ENCODE results near the gene GPR176. TPM values are rescaled to one million over a fixed set of nuclear protein-coding genes. Genes with fewer than 3 reads are reported as not detected.
"Not testable (repeated sequence)": the region's sequence is repeated elsewhere in the genome, so short reads cannot be mapped to it uniquely, and the experiment has no call there.

GPR176 gene
- polyA plus RNA-seq, 3 donors, result 14.9 to 16.4 (median 15.1) TPM

- no peak for DNase-seq
Measured at GRCh38 chr15:39896846-39897245, 23.2 kb downstream of the GPR176 start.

- no peak for DNase-seq
Measured at GRCh38 chr15:39896101-39896500, 24.0 kb downstream of the GPR176 start.

- DNase-seq, result not testable (repeated sequence)
Measured at GRCh38 chr15:39893051-39893450, 27.0 kb downstream of the GPR176 start.

- DNase-seq, result no peak
Measured at GRCh38 chr15:39892418-39892817, 27.6 kb downstream of the GPR176 start.

DNA sequence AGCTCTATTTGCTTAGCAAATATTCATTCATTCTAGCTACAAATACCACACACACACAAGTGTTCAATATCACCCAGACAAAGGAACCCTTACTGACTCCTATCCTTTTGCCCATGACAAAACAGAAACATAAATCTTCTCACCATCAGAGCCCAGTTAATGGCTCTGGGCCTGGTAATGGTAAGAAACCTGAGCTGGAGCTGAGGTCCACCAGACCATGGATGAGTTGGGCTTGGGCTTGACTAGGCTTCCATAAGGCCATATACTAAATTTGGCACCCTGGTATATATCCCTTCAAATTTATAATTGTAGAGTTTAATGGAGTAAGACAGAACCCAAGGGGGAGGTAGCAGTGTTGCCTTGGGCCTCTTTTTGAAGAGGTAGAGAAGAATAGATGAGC is 29.4 kb downstream of the GPR176 start:
- DNase-seq, result peak; percentile 8

GRCh38 chr15:39889601-39890000 is 30.5 kb downstream of the GPR176 start:
- no peak for DNase-seq

GRCh38 chr15:39888809-39889208 is 31.3 kb downstream of the GPR176 start:
- no peak for DNase-seq

GRCh38 chr15:39888243-39888642 is 31.8 kb downstream of the GPR176 start:
- DNase-seq, result no peak

DNA sequence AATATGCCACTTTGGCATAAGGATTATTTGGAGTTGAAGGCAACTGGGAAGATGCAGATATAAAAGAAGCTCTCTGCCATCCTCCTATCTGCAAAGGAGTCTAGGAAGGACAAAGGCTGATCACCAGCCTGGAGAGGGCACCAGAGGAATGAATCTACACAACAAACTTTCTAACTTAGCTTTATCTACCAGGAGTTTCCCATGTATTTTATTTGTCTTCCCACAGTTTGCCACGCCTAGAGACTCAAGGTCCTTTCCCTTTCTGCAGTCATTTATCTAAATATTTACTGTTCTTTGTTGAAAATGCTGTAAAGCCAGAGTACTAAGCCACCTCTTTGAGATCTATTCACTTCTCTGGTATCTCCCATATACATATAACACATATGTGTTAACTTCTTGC is 32.2 kb downstream of the GPR176 start:
- DNase-seq, result peak; percentile 15

DNA sequence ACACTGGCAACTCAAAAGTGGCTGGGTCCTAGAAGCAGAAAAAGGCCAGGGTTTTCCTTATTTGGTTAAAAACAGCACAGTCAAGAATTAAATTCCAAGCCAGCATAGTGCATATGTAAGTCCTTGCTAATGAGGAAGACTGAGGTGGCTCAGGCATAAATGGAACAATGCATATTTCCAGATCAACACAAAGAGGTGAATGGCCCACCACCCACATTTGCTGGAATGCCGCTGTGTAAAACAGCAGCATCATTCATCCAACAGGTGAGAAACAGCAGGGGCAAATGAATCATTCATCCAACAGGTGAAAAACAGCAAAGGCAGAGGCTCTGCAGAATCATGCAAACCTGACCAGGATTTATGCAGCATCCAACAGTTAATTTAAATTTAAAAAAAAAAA is 32.9 kb downstream of the GPR176 start:
- no peak for DNase-seq

GRCh38 chr15:39886418-39886817 is 33.6 kb downstream of the GPR176 start:
- no peak for DNase-seq

GRCh38 chr15:39885099-39885777 is 34.8 kb downstream of the GPR176 start:
- no peak for DNase-seq

GRCh38 chr15:39884351-39884750 is 35.7 kb downstream of the GPR176 start:
- no peak for DNase-seq

GRCh38 chr15:39882602-39883001 is 37.5 kb downstream of the GPR176 start:
- no peak for DNase-seq

GRCh38 chr15:39881790-39882189 is 38.3 kb downstream of the GPR176 start:
- DNase-seq, result no peak

DNA sequence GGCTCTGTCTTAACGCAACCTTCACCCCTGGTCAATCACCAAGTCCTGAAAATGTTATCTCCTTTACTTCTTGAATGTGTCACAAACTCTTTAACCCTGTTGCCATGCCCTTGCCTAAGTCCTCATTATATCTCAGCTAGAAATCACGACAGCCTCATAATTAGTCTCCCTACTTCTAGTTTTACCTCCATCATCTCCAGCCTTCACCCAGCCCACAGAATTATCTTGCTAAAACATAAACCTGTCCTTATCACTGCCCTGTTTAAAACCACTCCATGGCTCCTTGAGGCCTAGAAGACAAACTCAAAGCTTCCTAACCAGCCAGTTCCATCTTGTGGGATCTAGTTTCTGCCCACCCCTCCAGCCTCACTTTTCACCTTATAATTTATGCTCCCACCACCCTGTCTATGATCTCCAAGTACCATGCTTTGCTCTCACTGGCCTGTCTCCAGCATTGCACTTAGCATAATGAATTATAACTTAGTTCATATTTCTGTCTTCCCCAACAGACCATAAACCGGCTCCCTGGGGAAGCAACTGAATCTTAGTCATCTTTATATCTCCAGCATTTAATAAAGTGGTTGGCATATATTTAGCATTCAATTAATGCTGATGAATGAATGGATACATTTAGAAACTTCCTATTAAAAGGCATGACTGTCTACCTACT is 39.2 kb downstream of the GPR176 start:
- no peak for DNase-seq

DNA sequence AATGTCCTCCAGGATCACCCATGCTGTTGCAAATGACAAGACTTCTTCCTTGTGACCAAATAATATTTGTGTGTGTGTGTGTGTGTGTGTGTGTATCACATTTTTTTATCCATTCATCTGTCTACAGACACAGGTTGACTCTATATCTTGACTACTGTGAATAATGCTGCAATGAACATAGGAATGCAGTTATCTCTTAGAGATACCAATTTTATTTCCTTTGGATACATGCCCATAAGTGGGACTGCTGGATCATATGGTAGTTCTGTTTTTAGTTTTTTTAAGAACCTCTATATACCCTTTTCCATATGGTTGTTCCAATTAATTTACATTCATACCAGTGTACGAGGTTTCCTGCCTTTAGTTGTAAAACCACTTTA is 41.7 kb downstream of the GPR176 start:
- DNase-seq, result no peak

DNA sequence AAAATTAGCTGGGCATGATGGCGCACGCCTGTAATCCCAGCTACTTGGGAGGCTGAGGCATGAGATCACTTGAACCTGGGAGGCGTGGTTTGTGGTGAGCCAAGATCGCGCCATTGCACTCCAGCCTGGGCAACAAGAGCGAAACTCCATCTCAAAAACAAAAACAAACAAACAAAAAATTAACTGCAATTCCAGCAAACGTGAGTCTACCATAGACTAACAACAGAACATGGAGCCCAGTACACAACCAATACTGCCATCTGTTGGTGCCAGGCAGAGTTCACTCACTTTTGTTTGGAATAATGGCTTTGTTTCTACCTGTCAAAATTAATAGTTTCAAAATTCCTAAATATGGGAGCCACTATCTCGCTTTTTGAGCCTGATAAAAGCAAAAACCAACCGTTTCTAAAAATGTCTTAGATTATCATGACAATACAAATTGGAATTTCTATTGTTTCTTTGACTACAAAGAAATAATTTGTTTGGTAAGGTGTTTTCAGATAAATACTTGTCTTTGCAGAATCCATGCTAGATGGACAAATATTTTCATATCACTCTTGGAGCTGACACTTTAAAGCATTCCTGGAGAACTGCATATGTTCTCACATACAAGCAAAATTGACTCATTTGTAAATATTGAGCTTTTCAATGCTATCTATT is 45.0 kb downstream of the GPR176 start:
- no peak for DNase-seq

- DNase-seq, result no peak
Measured at GRCh38 chr15:39873978-39874377, 46.1 kb downstream of the GPR176 start.

- no peak for DNase-seq
Measured at GRCh38 chr15:39870537-39870936, 49.5 kb downstream of the GPR176 start.

DNA sequence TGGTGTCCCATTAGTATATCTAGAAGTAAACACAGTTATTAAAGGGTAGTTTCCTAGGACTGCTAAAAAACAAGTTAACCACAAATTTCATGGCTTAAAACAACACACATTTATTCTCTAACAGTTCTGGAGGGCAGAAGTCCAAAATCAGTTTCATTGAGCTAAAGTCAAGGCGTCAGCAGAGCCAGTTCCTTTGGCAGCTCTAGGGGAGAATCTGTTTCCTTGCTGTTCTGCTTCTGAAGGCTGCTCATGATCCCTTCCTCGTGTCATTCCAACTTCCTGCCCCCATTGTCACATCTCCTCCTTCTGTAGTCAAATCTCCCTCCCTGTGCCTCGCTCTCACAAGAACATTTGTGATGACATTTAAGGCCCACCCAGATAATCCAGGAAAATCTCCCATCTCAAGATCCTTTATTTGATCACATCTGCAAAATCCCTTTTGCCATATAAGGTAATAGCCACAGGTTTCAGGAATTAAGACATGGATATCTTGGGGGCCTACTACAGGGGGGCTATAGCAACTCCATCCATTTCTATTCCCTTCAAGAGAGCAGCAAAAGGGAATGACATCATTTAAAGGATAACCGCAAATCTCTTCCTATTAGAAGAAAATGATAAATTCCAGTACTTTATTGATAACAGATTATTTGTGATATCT is 50.1 kb downstream of the GPR176 start:
- DNase-seq, result peak; percentile 7

DNA sequence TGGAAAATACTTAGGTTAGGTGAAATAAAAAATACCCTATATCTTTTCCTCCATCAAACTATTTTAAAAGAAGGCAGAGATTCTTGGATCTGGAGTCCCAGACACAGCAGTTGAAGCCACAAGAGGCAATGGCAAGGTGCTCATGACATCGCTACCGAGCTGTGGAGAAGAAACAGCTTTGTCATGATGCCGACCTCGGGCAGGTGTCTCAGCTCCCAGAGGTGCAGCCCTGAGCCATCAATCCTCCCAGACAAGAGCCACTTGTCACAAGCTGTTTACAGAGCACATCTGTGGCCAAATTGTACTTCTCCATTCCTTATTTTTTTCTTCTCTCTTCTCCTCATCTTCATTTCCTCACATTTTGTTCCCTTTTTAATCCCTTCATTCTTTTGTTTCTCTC is 50.8 kb downstream of the GPR176 start:
- no peak for DNase-seq

DNA sequence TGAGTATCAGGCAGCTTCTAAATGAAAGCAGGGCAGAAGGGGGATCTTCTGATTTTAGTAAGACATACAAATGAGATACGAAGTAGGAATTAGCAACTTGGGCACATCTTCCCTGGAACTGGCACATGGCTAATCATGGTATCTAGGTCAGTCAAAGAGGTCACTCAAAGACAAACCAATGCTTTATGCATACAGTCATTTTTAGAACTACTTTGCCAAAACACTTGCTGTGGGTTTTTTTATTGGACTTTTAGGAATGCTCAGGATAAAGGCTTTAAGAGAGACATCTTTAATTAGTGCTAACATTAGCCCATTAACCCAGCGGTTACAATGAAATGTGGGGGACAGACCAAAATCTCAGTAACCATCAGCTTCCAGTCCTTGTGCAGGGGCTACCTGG is 51.7 kb downstream of the GPR176 start:
- no peak for DNase-seq
